Body of pancreas (tissue), 4 donors: ENCODE data around the gene FAM83F.

ENCODE experiments used
- POLR2A ChIP-seq, 3 donors: fragments of 450-650 bp; IDR thresholded peaks; one replicate each; pipeline ENCODE4 v1.6.1; 2016; ENCODE audit warnings: antibody characterized with exemption in 3 of 3, mild to moderate bottlenecking in 2 of 3
- TF ChIP-seq, protein P1 (sequence below), 7 experiments: fragments of 450-650 bp in 4 of 7; fragments of 200-600 bp in 3 of 7; sonication (generic) in 3 of 7; IDR thresholded peaks; one replicate each; pipeline ENCODE4 v1.5.1; 2016 to 2019; ENCODE audit warnings: antibody characterized with exemption in 7 of 7

- TF ChIP-seq, protein P1, sequence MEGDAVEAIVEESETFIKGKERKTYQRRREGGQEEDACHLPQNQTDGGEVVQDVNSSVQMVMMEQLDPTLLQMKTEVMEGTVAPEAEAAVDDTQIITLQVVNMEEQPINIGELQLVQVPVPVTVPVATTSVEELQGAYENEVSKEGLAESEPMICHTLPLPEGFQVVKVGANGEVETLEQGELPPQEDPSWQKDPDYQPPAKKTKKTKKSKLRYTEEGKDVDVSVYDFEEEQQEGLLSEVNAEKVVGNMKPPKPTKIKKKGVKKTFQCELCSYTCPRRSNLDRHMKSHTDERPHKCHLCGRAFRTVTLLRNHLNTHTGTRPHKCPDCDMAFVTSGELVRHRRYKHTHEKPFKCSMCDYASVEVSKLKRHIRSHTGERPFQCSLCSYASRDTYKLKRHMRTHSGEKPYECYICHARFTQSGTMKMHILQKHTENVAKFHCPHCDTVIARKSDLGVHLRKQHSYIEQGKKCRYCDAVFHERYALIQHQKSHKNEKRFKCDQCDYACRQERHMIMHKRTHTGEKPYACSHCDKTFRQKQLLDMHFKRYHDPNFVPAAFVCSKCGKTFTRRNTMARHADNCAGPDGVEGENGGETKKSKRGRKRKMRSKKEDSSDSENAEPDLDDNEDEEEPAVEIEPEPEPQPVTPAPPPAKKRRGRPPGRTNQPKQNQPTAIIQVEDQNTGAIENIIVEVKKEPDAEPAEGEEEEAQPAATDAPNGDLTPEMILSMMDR (IDR thresholded peaks at IDR 0.05), result no peak
- no peak for TF ChIP-seq POLR2A (IDR thresholded peaks at IDR 0.05)
These were observed 41.4 kb downstream of the FAM83F start for GRCh38 chr22:40036126-40036525.
